ENCODE measurements around the gene MAPK1IP1L.

GRCh38 chr14:55117803-55118441 lies 66.5 kb downstream of the MAPK1IP1L start:
- TF ChIP-seq CTCF (IDR thresholded peaks at IDR 0.05) (no peak), EP300 (IDR thresholded peaks at IDR 0.05) (peak in 1 of 4 donors; percentile 3), POLR2AphosphoS5 (IDR thresholded peaks at IDR 0.05) (peak in 1 of 2 donors; percentile 31), POLR2A (IDR thresholded peaks at IDR 0.05) (no peak)
